ENCODE data around the gene EVC. TPM values are rescaled to one million over a fixed set of nuclear protein-coding genes. Genes with fewer than 3 reads are reported as not detected.

EVC gene
- total and polyA plus RNA-seq, 2 experiments from 2014 or later = 4.8 to 8.6 TPM

DNA sequence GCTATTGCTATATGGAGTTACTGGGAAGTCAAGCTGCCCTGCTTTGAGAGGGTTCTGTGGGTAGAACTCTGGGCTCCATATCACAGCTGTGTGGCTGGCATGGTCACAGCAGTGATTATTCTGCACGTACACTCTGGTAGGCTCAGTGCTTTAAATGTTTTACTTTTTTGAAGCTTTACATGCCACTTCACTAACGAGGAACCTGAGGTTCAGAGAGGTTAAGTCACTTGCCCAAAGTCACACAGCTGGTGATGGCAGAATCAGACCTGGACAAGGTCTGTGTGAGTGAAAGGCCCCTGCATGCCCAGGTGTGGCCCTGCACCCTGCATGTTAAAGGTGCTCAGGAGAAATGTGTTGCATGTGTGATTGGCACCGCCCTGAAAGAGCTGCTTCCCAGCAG, 24.5 kb downstream of the EVC start:
- Histone ChIP-seq H2AFZ (no peak overlapping the region), H3K79me2 (no peaks in the 10 kb centered on the region), H4K20me1 (ENCODE audit: insufficient read depth, poor library complexity, severe bottlenecking) (no peaks in the 10 kb centered on the region), H3K36me3 (replicated peaks; ENCODE audit: insufficient read depth, low read depth) (no peaks in the 10 kb centered on the region), H3K4me1 (ENCODE audit: insufficient read depth) (no peaks in the 10 kb centered on the region), H3K4me2 (no peak overlapping the region), H3K27ac (no peak overlapping the region), H3K9me3 (ENCODE audit: low read depth) (no peaks in the 10 kb centered on the region), H3K27me3 (no peaks in the 10 kb centered on the region), H3K4me3 (no peak overlapping the region), H3K9me2 (replicated peaks; ENCODE audit: insufficient read depth) (no peaks in the 10 kb centered on the region)
- WGBS (ENCODE audit: low lambda C conversion rate, missing lambda C conversion rate) = 91% methylated on average over 3 of the region's 3 CpGs
- no peak for DNase-seq (ENCODE audit: low spot score)
- TF ChIP-seq, protein P1, sequence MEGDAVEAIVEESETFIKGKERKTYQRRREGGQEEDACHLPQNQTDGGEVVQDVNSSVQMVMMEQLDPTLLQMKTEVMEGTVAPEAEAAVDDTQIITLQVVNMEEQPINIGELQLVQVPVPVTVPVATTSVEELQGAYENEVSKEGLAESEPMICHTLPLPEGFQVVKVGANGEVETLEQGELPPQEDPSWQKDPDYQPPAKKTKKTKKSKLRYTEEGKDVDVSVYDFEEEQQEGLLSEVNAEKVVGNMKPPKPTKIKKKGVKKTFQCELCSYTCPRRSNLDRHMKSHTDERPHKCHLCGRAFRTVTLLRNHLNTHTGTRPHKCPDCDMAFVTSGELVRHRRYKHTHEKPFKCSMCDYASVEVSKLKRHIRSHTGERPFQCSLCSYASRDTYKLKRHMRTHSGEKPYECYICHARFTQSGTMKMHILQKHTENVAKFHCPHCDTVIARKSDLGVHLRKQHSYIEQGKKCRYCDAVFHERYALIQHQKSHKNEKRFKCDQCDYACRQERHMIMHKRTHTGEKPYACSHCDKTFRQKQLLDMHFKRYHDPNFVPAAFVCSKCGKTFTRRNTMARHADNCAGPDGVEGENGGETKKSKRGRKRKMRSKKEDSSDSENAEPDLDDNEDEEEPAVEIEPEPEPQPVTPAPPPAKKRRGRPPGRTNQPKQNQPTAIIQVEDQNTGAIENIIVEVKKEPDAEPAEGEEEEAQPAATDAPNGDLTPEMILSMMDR (IDR thresholded peaks at IDR 0.05; ENCODE audit: poor library complexity) = no peak
- TF ChIP-seq EZH2 (IDR thresholded peaks at IDR 0.05; ENCODE audit: borderline replicate concordance) = no peak
- TF ChIP-seq EZH2phosphoT487 (IDR thresholded peaks at IDR 0.05; ENCODE audit: low read depth, severe bottlenecking, unreplicated experiment) = no peak

DNA sequence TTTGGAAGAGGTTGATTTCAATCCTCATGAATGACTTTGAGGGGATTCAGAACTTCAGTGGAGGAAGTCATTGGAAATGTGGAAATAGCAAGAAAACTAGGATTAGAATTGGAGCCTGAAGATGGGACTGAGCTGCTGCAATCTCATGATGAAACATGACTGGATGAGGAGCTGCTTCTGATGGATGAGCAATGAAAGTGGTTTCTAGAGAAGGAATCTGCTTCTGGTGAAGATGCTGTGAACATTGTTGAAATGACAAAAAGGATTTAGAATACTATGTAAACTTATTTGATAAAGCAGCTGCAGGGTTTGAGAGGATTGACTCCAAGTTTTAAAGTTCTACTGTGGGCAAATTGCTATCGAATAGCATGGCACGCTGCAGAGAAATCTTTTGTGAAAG, 27.1 kb downstream of the EVC start:
- H2AFZ ChIP-seq = no peak overlapping the region

DNA sequence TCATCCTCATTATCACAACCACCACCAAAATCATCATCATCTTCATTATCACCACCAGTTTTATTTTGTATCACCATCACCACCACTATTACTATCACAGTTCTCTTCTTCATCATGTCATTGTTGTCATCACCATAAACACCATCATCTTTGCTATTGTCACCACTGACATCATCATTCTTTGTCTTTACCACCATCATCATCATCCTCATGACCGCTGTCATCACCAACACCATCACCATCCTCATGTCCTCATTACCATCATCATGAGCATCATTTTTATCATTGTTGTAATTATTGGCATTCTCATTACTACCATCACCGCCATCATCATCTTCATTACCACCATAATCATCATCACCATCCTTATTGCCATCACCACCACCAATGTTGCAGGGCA, 31.4 kb downstream of the EVC start:
- Histone ChIP-seq H3K27me3 (no peaks in the 10 kb centered on the region), H4K20me1 (ENCODE audit: insufficient read depth, poor library complexity, severe bottlenecking) (no peaks in the 10 kb centered on the region), H3K79me2 (no peaks in the 10 kb centered on the region), H3K9me3 (ENCODE audit: low read depth) (no peaks in the 10 kb centered on the region), H3K4me2 (no peak overlapping the region), H3K4me1 (ENCODE audit: insufficient read depth) (no peaks in the 10 kb centered on the region), H3K9me2 (replicated peaks; ENCODE audit: insufficient read depth) (no peaks in the 10 kb centered on the region), H3K4me3 (no peak overlapping the region), H3K27ac (no peak overlapping the region), H2AFZ (no peak overlapping the region), H3K36me3 (replicated peaks; ENCODE audit: insufficient read depth, low read depth) (no peaks in the 10 kb centered on the region)
- 100% methylated on average over 2 of the region's 2 CpGs for WGBS (ENCODE audit: low lambda C conversion rate, missing lambda C conversion rate)
- DNase-seq (ENCODE audit: low spot score) = no peak
- TF ChIP-seq EZH2 (IDR thresholded peaks at IDR 0.05; ENCODE audit: borderline replicate concordance) = no peak
- no peak for TF ChIP-seq EZH2phosphoT487 (IDR thresholded peaks at IDR 0.05; ENCODE audit: low read depth, severe bottlenecking, unreplicated experiment)
- TF ChIP-seq, protein P1 (IDR thresholded peaks at IDR 0.05; ENCODE audit: poor library complexity) = no peak

More for the DNA sequence above, 27.1 kb downstream of the EVC start:
- Histone ChIP-seq H3K4me1 (ENCODE audit: insufficient read depth) (no peaks in the 10 kb centered on the region), H3K4me2 (no peak overlapping the region), H3K27me3 (no peaks in the 10 kb centered on the region), H4K20me1 (ENCODE audit: insufficient read depth, poor library complexity, severe bottlenecking) (no peaks in the 10 kb centered on the region), H3K79me2 (no peaks in the 10 kb centered on the region), H3K4me3 (no peak overlapping the region), H3K27ac (no peak overlapping the region), H3K36me3 (replicated peaks; ENCODE audit: insufficient read depth, low read depth) (no peaks in the 10 kb centered on the region), H3K9me2 (replicated peaks; ENCODE audit: insufficient read depth) (no peaks in the 10 kb centered on the region), H3K9me3 (ENCODE audit: low read depth) (no peaks in the 10 kb centered on the region)
- WGBS (ENCODE audit: low lambda C conversion rate, missing lambda C conversion rate) = 100% methylated on average over 2 of the region's 2 CpGs
- TF ChIP-seq EZH2 (IDR thresholded peaks at IDR 0.05; ENCODE audit: borderline replicate concordance) (no peak), EZH2phosphoT487 (IDR thresholded peaks at IDR 0.05; ENCODE audit: low read depth, severe bottlenecking, unreplicated experiment) (no peak)
- TF ChIP-seq, protein P1 (IDR thresholded peaks at IDR 0.05; ENCODE audit: poor library complexity) = no peak
- no peak for DNase-seq (ENCODE audit: low spot score)

DNA sequence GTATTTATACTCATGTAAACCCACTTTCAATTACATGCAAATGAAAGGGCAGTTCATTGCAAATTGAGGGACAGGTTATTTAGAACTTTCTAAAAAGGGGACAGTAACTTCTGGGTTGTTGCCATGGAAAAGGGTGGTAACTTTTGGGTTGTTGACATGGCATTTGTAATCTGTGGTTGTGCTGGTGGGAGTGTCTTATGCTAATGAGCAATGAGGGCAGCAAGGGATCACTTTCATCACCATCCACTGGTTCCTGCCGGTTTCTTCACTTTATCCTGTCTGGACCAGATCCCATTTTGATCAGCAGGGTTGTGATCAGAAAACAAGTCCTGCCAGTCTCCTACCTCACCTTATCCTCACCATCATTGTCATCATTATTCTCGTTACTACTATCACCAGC, 32.0 kb downstream of the EVC start:
- Histone ChIP-seq H2AFZ (no peak overlapping the region), H4K20me1 (ENCODE audit: insufficient read depth, poor library complexity, severe bottlenecking) (no peaks in the 10 kb centered on the region), H3K4me3 (no peak overlapping the region), H3K36me3 (replicated peaks; ENCODE audit: insufficient read depth, low read depth) (no peaks in the 10 kb centered on the region), H3K4me2 (no peak overlapping the region), H3K27ac (no peak overlapping the region), H3K9me2 (replicated peaks; ENCODE audit: insufficient read depth) (no peaks in the 10 kb centered on the region), H3K27me3 (no peaks in the 10 kb centered on the region), H3K4me1 (ENCODE audit: insufficient read depth) (no peaks in the 10 kb centered on the region), H3K9me3 (ENCODE audit: low read depth) (no peaks in the 10 kb centered on the region), H3K79me2 (no peaks in the 10 kb centered on the region)
- TF ChIP-seq, protein P1 (IDR thresholded peaks at IDR 0.05; ENCODE audit: poor library complexity) = no peak
- TF ChIP-seq EZH2phosphoT487 (IDR thresholded peaks at IDR 0.05; ENCODE audit: low read depth, severe bottlenecking, unreplicated experiment) (no peak), EZH2 (IDR thresholded peaks at IDR 0.05; ENCODE audit: borderline replicate concordance) (no peak)
- WGBS (ENCODE audit: low lambda C conversion rate, missing lambda C conversion rate) = 100% methylated on average over 2 of the region's 2 CpGs
- DNase-seq (ENCODE audit: low spot score) = no peak
